ENCODE data around the gene SRP14.

SRP14 gene

GRCh38 chr15:40072216-40072990 is 33.4 kb upstream of the SRP14 start:
- no peak overlapping the region for H3K4me2 ChIP-seq (ENCODE audit: low read depth, low read length, poor library complexity, severe bottlenecking)
- H3K79me2 ChIP-seq (ENCODE audit: insufficient read depth, low read length): no peaks in the 10 kb centered on the region
- no peak overlapping the region for H3K4me3 ChIP-seq (ENCODE audit: low read length, poor library complexity, severe bottlenecking)
- H3F3A ChIP-seq (ENCODE audit: low read depth): peaks cover 5% of the 10 kb centered on the region; the same call in 1 of the 2 replicates
- H3K4me1 ChIP-seq (ENCODE audit: insufficient read depth, low read length, poor library complexity, severe bottlenecking): peaks cover 39% of the 10 kb centered on the region
- H4K20me1 ChIP-seq (ENCODE audit: insufficient read depth, low read length, poor library complexity, severe bottlenecking): no peaks in the 10 kb centered on the region
- H3K9ac ChIP-seq (ENCODE audit: low read depth, low read length, poor library complexity, severe bottlenecking): no peak overlapping the region
- no peaks in the 10 kb centered on the region for H3K27me3 ChIP-seq (ENCODE audit: insufficient read depth, low read length, poor library complexity, severe bottlenecking)
- no peaks in the 10 kb centered on the region for H3K9me3 ChIP-seq (ENCODE audit: insufficient read depth, low read depth, low read length)
- TF ChIP-seq CTCF (conservative IDR thresholded peaks at IDR 0.05; ENCODE audit: low read length): no peak
- H3K36me3 ChIP-seq (ENCODE audit: insufficient read depth, low read length): no peaks in the 10 kb centered on the region
- H2AFZ ChIP-seq (ENCODE audit: low read length): no peak overlapping the region
- H3K9me2 ChIP-seq (replicated peaks; ENCODE audit: low read depth, low read length): no peaks in the 10 kb centered on the region

GRCh38 chr15:40070608-40071218 is 31.7 kb upstream of the SRP14 start:
- Histone ChIP-seq H3F3A (ENCODE audit: low read depth) (peaks cover 5% of the 10 kb centered on the region; the same call in 1 of the 2 replicates), H2AFZ (ENCODE audit: low read length) (no peak overlapping the region), H4K20me1 (ENCODE audit: insufficient read depth, low read length, poor library complexity, severe bottlenecking) (no peaks in the 10 kb centered on the region), H3K27me3 (ENCODE audit: insufficient read depth, low read length, poor library complexity, severe bottlenecking) (no peaks in the 10 kb centered on the region), H3K4me1 (ENCODE audit: insufficient read depth, low read length, poor library complexity, severe bottlenecking) (peaks cover 39% of the 10 kb centered on the region), H3K36me3 (ENCODE audit: insufficient read depth, low read length) (no peaks in the 10 kb centered on the region), H3K9me3 (ENCODE audit: insufficient read depth, low read depth, low read length) (no peaks in the 10 kb centered on the region), H3K9ac (ENCODE audit: low read depth, low read length, poor library complexity, severe bottlenecking) (peak overlapping the region; percentile 48), H3K79me2 (ENCODE audit: insufficient read depth, low read length) (no peaks in the 10 kb centered on the region), H3K9me2 (replicated peaks; ENCODE audit: low read depth, low read length) (no peaks in the 10 kb centered on the region), H3K4me2 (ENCODE audit: low read depth, low read length, poor library complexity, severe bottlenecking) (no peak overlapping the region), H3K4me3 (ENCODE audit: low read length, poor library complexity, severe bottlenecking) (no peak overlapping the region)
- no peak for TF ChIP-seq CTCF (conservative IDR thresholded peaks at IDR 0.05; ENCODE audit: low read length)
- TF ChIP-seq EZH2phosphoT487 (IDR thresholded peaks at IDR 0.05; ENCODE audit: borderline replicate concordance): no peak

DNA sequence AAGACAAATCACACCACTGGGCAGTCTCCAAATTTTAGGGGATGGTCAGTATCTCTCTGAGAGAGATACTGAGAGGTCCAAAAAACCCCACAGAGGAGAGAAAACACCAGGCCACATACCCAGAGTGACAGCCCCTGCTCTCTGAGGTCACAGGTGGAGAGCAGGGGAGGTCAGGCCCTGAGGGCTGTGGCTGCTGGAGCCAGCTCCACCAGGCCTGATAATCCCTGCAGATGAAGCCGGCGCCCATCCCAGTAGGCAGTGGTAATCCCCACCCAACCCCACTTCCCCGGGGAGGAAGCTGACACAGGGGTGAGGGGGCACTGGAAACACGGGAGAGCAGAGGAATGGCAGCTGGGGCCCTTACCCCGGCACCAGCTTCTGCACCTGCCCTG is 31.2 kb upstream of the SRP14 start:
- Histone ChIP-seq H3K9me2 (replicated peaks; ENCODE audit: low read depth, low read length) (no peaks in the 10 kb centered on the region), H3K4me3 (ENCODE audit: low read length, poor library complexity, severe bottlenecking) (no peak overlapping the region), H3K4me2 (ENCODE audit: low read depth, low read length, poor library complexity, severe bottlenecking) (peak overlapping the region; percentile 59), H3K9me3 (ENCODE audit: insufficient read depth, low read depth, low read length) (no peaks in the 10 kb centered on the region), H4K20me1 (ENCODE audit: insufficient read depth, low read length, poor library complexity, severe bottlenecking) (no peaks in the 10 kb centered on the region), H3F3A (ENCODE audit: low read depth) (peaks cover 5% of the 10 kb centered on the region; the same call in 1 of the 2 replicates), H3K79me2 (ENCODE audit: insufficient read depth, low read length) (no peaks in the 10 kb centered on the region), H3K27me3 (ENCODE audit: insufficient read depth, low read length, poor library complexity, severe bottlenecking) (no peaks in the 10 kb centered on the region), H3K9ac (ENCODE audit: low read depth, low read length, poor library complexity, severe bottlenecking) (peak overlapping the region; percentile 48), H3K36me3 (ENCODE audit: insufficient read depth, low read length) (no peaks in the 10 kb centered on the region), H2AFZ (ENCODE audit: low read length) (0 out of 2 replicates have a peak overlapping the region, but pooled peaks have one; percentile 1), H3K4me1 (ENCODE audit: insufficient read depth, low read length, poor library complexity, severe bottlenecking) (peaks cover 40% of the 10 kb centered on the region)
- TF ChIP-seq EZH2phosphoT487 (IDR thresholded peaks at IDR 0.05; ENCODE audit: borderline replicate concordance): no peak
- TF ChIP-seq CTCF (conservative IDR thresholded peaks at IDR 0.05; ENCODE audit: low read length): no peak
